K562 (cell line): Measurements from ENCODE around the gene ARHGEF16. TPM values are rescaled to one million over a fixed set of nuclear protein-coding genes. Genes with fewer than 3 reads are reported as not detected.

Source experiments
- ATAC-seq: fragments of 200-7000 bp; cut with Tn5 transposase; 3 replicates; pipeline ENCODE4 v1.9.1; 2020; ENCODE audit warnings: moderate library complexity
- BruUV-seq: library from RNA; stranded (reverse); fragments of 400-500 nt; replicated peaks from 2 replicates; lab custom pipeline; 2021; lab: Mats Ljungman, UMichigan
- CTCF ChIA-PET: fragments of 300-600 bp; formaldehyde crosslinking; extraction: SDS; loops from one replicate; lab custom pipeline; 2021; ENCODE audit warnings: low intra/inter-chr PET ratio; lab: Yijun Ruan, JAX
- POLR2A ChIA-PET: fragments of 300-600, 350-650 bp; sonication (Branson Sonifier 250); formaldehyde crosslinking; extraction: SDS; loops from one replicate; lab custom pipeline; 2021; ENCODE audit warnings: antibody characterized with exemption, inconsistent platforms; lab: Yijun Ruan, JAX
- DNase-seq, 4 experiments: peaks; one replicate each; pipeline versions ENCODE4 v3.0.0 to v3.0.0-alpha.2; 2011 to 2018; ENCODE audit warnings: low spot score in 3 of 4, mixed read lengths in 3 of 4; ENCODE audit errors: extremely low read depth in 1 of 4
- FAIRE-seq: peaks from 2 replicates; lab custom pipeline; 2011; peaks lifted over from hg19 to GRCh38; lab: Jason Lieb, UNC
- H2AFZ ChIP-seq: 2 replicates; pipeline ENCODE4 v1.6.0; 2011; ENCODE audit warnings: low read depth, low read length, control low read depth, inconsistent platforms
- H3K27ac ChIP-seq: fragments of 200-600 bp; 3 replicates; pipeline ENCODE4 v1.8.0; 2011; ENCODE audit warnings: low read depth, mild to moderate bottlenecking, control low read depth, inconsistent platforms, low read length, moderate library complexity, mixed read lengths; ENCODE audit errors: extremely low read depth
- H3K27me3 ChIP-seq, 2 experiments: fragments of 300-600 bp in 1 of 2; 2 replicates in 1 of 2; 3 replicates in 1 of 2; pipeline versions ENCODE4 v1.6.0 to v1.8.0; 2011; ENCODE audit warnings: inconsistent platforms in 2 of 2, low read length in 2 of 2, mild to moderate bottlenecking in 1 of 2, mixed read lengths in 1 of 2, moderate library complexity in 1 of 2; ENCODE audit not compliant: control insufficient read depth in 2 of 2, insufficient read depth in 2 of 2
- H3K36me3 ChIP-seq: fragments of 300-600 bp; 3 replicates; pipeline ENCODE4 v1.8.0; 2011; ENCODE audit warnings: mild to moderate bottlenecking, low read length, inconsistent platforms; ENCODE audit not compliant: control insufficient read depth, insufficient read depth
- H3K4me1 ChIP-seq, 2 experiments: fragments of 200-600 bp in 1 of 2; replicated peaks in 1 of 2; 2 replicates in 1 of 2; 3 replicates in 1 of 2; pipeline versions ENCODE4 v1.5.1 to v1.8.0; 2011; ENCODE audit warnings: inconsistent platforms in 2 of 2, low read length in 2 of 2, mild to moderate bottlenecking in 1 of 2, mixed read lengths in 1 of 2, moderate library complexity in 1 of 2; ENCODE audit not compliant: control insufficient read depth in 2 of 2, insufficient read depth in 2 of 2
- H3K4me2 ChIP-seq: 2 replicates; pipeline ENCODE4 v1.6.1; 2011; ENCODE audit warnings: low read length, control low read depth, inconsistent platforms, mixed read lengths; ENCODE audit not compliant: insufficient read depth
- H3K4me3 ChIP-seq: fragments of 200-600 bp; sonication (generic), shearing (Covaris generic); 2 replicates; pipeline ENCODE4 v1.5.1; 2016; ENCODE audit warnings: control low read depth, inconsistent platforms
- H3K79me2 ChIP-seq: fragments of 200-600 bp; 3 replicates; pipeline ENCODE4 v1.8.0; 2011; ENCODE audit warnings: low read length, inconsistent platforms; ENCODE audit not compliant: control insufficient read depth, insufficient read depth
- H3K9ac ChIP-seq, 2 experiments: 2 replicates each; pipeline versions ENCODE4 v1.6.0 to v1.6.1; 2011; ENCODE audit warnings: low read depth in 2 of 2, low read length in 2 of 2, control low read depth in 1 of 2, inconsistent platforms in 1 of 2, mild to moderate bottlenecking in 1 of 2, mixed read lengths in 1 of 2; ENCODE audit not compliant: insufficient read depth in 1 of 2
- H3K9me1 ChIP-seq: one replicate; pipeline ENCODE4 v1.6.0; 2011; ENCODE audit warnings: inconsistent platforms, mild to moderate bottlenecking, low read length, moderate library complexity; ENCODE audit not compliant: control insufficient read depth, insufficient read depth
- H3K9me3 ChIP-seq: replicated peaks from 2 replicates; pipeline ENCODE4 v1.5.1; 2011; ENCODE audit warnings: low read depth, low read length, inconsistent platforms; ENCODE audit not compliant: control insufficient read depth, insufficient read depth
- H4K20me1 ChIP-seq: replicated peaks from 2 replicates; pipeline ENCODE4 v1.6.1; 2011; ENCODE audit warnings: low read length, inconsistent platforms, mixed read lengths; ENCODE audit not compliant: control insufficient read depth, insufficient read depth
- ASH1L ChIP-seq: fragments of 450-650 bp; IDR thresholded peaks from 2 replicates; pipeline ENCODE4 v1.6.1; 2018; ENCODE audit warnings: borderline replicate concordance, mild to moderate bottlenecking, low read depth; ENCODE audit not compliant: partially characterized antibody
- CAMTA2 ChIP-seq: fragments of 250-450 bp; sonication (Bioruptor Pico); conservative IDR thresholded peaks from 2 replicates; pipeline ENCODE4 v1.5.1; 2022
- CBFA2T2 ChIP-seq: fragments of 450-650 bp; conservative IDR thresholded peaks from 2 replicates; pipeline ENCODE4 v1.6.1; 2017; ENCODE audit warnings: mild to moderate bottlenecking
- CBX8 ChIP-seq: fragments of 200-600 bp; sonication (generic); IDR thresholded peaks from 2 replicates; pipeline ENCODE4 v1.6.1; 2012; ENCODE audit warnings: borderline replicate concordance, mixed run types, low read depth, mild to moderate bottlenecking, moderate library complexity, mixed read lengths, low read length, control low read depth, inconsistent platforms; ENCODE audit not compliant: poor library complexity, severe bottlenecking; ENCODE audit errors: extremely low read depth
- ETV6 ChIP-seq, 3 experiments: fragments of 150-350 bp in 1 of 3; sonication (generic) in 1 of 3; formaldehyde crosslinking in 1 of 3; IDR thresholded peaks; 2 replicates each; pipeline versions ENCODE4 v1.6.1 to v1.8.0; 2014 to 2022; ENCODE audit warnings: borderline replicate concordance in 2 of 3, low read depth in 2 of 3, antibody characterized with exemption in 1 of 3, low read length in 1 of 3, mild to moderate bottlenecking in 1 of 3, missing genetic modification reagents in 1 of 3
- GATAD2B ChIP-seq: fragments of 450-650 bp; IDR thresholded peaks from 2 replicates; pipeline ENCODE4 v1.6.1; 2017; ENCODE audit warnings: mild to moderate bottlenecking, borderline replicate concordance
- GTF2F1 ChIP-seq: IDR thresholded peaks from 2 replicates; pipeline ENCODE4 v1.6.1; 2011; ENCODE audit warnings: low read depth, low read length, improper control_type of control experiment
- HDGF ChIP-seq: fragments of 450-650 bp; IDR thresholded peaks from 2 replicates; pipeline ENCODE4 v1.6.1; 2016
- MCM7 ChIP-seq, 2 experiments: fragments of 450-650 bp; IDR thresholded peaks; 2 replicates each; pipeline ENCODE4 v1.6.1; 2016 to 2018
- POLR2G ChIP-seq: fragments of 200-400 bp; formaldehyde crosslinking; IDR thresholded peaks from 2 replicates; pipeline ENCODE4 v1.6.1; 2017; ENCODE audit warnings: low read depth, mild to moderate bottlenecking, antibody characterized with exemption, low read length, moderate library complexity
- SNRNP70 ChIP-seq: fragments of 200-400 bp; formaldehyde crosslinking; optimal IDR thresholded peaks from 2 replicates; pipeline ENCODE3; 2017; ENCODE audit warnings: low read depth, low read length
- TAF15 ChIP-seq: fragments of 200-400 bp; formaldehyde crosslinking; IDR thresholded peaks from 2 replicates; pipeline ENCODE4 v1.6.1; 2017; ENCODE audit warnings: mild to moderate bottlenecking, low read depth, low read length, moderate library complexity
- ZFPM2 ChIP-seq: fragments of 250-450 bp; sonication (Bioruptor Pico); IDR thresholded peaks from 2 replicates; pipeline ENCODE4 v1.5.1; 2022; ENCODE audit warnings: mild to moderate bottlenecking
- ZNF395 ChIP-seq: fragments of 200-800 bp; sonication (Bioruptor generic); IDR thresholded peaks from 2 replicates; pipeline ENCODE4 v1.6.1; 2017; ENCODE audit warnings: missing genetic modification characterization, missing compliant biosample characterization
- ZNF445 ChIP-seq: fragments of 250-450 bp; sonication (Bioruptor Pico); IDR thresholded peaks from 2 replicates; pipeline ENCODE4 v1.4.0; 2020; ENCODE audit warnings: low read depth, mild to moderate bottlenecking, moderate library complexity
- ZNF696 ChIP-seq: fragments of 250-450 bp; sonication (Bioruptor Pico); conservative IDR thresholded peaks from 2 replicates; pipeline ENCODE4 v1.4.0; 2020; ENCODE audit warnings: mild to moderate bottlenecking, moderate library complexity
- ZNF76 ChIP-seq: fragments of 250-450 bp; sonication (Bioruptor Pico); IDR thresholded peaks from 2 replicates; pipeline ENCODE4 v1.4.0; 2020; ENCODE audit warnings: mild to moderate bottlenecking, moderate library complexity, borderline replicate concordance
- ZNF766 ChIP-seq: fragments of 200-800 bp; sonication (Bioruptor generic); conservative IDR thresholded peaks from 2 replicates; pipeline ENCODE4 v1.6.1; 2016; ENCODE audit warnings: missing genetic modification characterization, missing compliant biosample characterization
- ZNF778 ChIP-seq: fragments of 450-650 bp; formaldehyde crosslinking; IDR thresholded peaks from 2 replicates; pipeline ENCODE4 v1.4.0; 2020; ENCODE audit warnings: mild to moderate bottlenecking, moderate library complexity
- WGBS: fragments of 100-300 bp; shearing (Covaris generic); methylation state at CpG from one replicate; pipeline ENCODE4 v1.1.6; 2016; ENCODE audit warnings: low coverage, mixed read lengths; ENCODE audit not compliant: insufficient coverage; ENCODE audit errors: missing lambda C conversion rate; 5-methylcytosine and 5-hydroxymethylcytosine counted together
- in situ Hi-C: fragments of 300-500 bp; cut with MboI; formaldehyde crosslinking; loops from 4 replicates; pipeline ENCODE4 v1.15.0; 2018; ENCODE audit warnings: inconsistent platforms, mixed read lengths
- intact Hi-C: fragments of 100-400 bp; cut with micrococcal nuclease; formaldehyde crosslinking; loops from 2 replicates; pipeline ENCODE4 v1.14.2; 2022
- polyA plus RNA-seq, 8 experiments: library from polyadenylated mRNA; depleted of rRNA in 4 of 8; stranded (reverse) in 5 of 8; unstranded in 3 of 8; fragments of >200 nt; fragmentation: Nextera tagmentation in 2 of 8; fragmentation: Illumina TruSeq in 1 of 8; extraction: Ambion mirVana in 2 of 8; extraction: Trizol in 1 of 8; gene quantifications; 2 replicates each; pipeline versions ENCODE4 v1.2.1 to v1.2.3, GENCODE V29; 2011 to 2014; ENCODE audit warnings: inconsistent platforms in 1 of 8, missing spikeins in 1 of 8
- total RNA-seq, 7 experiments: library from RNA; depleted of rRNA in 6 of 7; stranded (reverse); fragments of >200 nt in 6 of 7; fragmentation: Illumina TruSeq in 2 of 7; extraction: Trizol in 2 of 7; gene quantifications; 2 replicates each; pipeline versions ENCODE4 v1.2.1 to v1.2.3, GENCODE V29; 2011 to 2021; ENCODE audit warnings: low replicate concordance in 1 of 7
- TF ChIP-seq, protein P1 (sequence below): fragments of 450-650 bp; formaldehyde crosslinking; IDR thresholded peaks from 2 replicates; pipeline ENCODE4 v1.4.0; 2020; ENCODE audit warnings: mild to moderate bottlenecking, moderate library complexity

ARHGEF16 gene
- total and polyA plus RNA-seq, 9 of the 15 experiments (the other 6 are each of a cell fraction or from before 2014, with no cell fraction given) = 0.15 to 1.2 (median 0.49) TPM; not detected in 2

- no peaks in the 10 kb centered on the region for H3K79me2 ChIP-seq
- no peak overlapping the region for H3K27ac ChIP-seq
- no peak overlapping the region for H3K4me3 ChIP-seq
- no peaks in the 10 kb centered on the region for H3K36me3 ChIP-seq
- H3K9me1 ChIP-seq = no peaks in the 10 kb centered on the region
- CTCF ChIA-PET = interaction anchor here (5.5 kb wide), 1 partner anchor 28 kb away, joined by 91 read pairs; the partner anchor contains the start of gene ARHGEF16
- H3K9me3 ChIP-seq = no peaks in the 10 kb centered on the region
- no peak overlapping the region for H3K4me2 ChIP-seq
- FAIRE-seq (no peak), ATAC-seq (no peak)
- intact Hi-C loops = no loop called here
- in situ Hi-C loops = loop anchor here (5.0 kb wide), 1 partner anchor 34 kb away; no protein-coding TSS in a partner anchor
- no peak overlapping the region for H2AFZ ChIP-seq
- H4K20me1 ChIP-seq = peaks cover 19% of the 10 kb centered on the region
- TF ChIP-seq GATAD2B (no peak), ZNF445 (CRISPR knock-in tag) (no peak), ZNF76 (no peak), CAMTA2 (CRISPR knock-in tag) (no peak), POLR2G (no peak), ZNF696 (CRISPR knock-in tag) (no peak), ETV6 (IDR thresholded peaks at IDR 0.05; ENCODE audit: borderline replicate concordance in 1 of 2, low read depth in 2 of 2, low read length in 1 of 2) (no peak), ETV6 (CRISPR knock-in tag; IDR thresholded peaks at IDR 0.05; ENCODE audit: borderline replicate concordance) (no peak), ZNF766 (CRISPR knock-in tag) (no peak), HDGF (no peak), GTF2F1 (no peak), ZNF395 (CRISPR knock-in tag) (no peak), TAF15 (no peak), CBX8 (no peak), ASH1L (no peak), MCM7 (IDR thresholded peaks at IDR 0.05) (no peak), SNRNP70 (no peak), CBFA2T2 (no peak), ZNF778 (CRISPR knock-in tag) (no peak), ZFPM2 (CRISPR knock-in tag) (no peak)
- TF ChIP-seq, protein P1, sequence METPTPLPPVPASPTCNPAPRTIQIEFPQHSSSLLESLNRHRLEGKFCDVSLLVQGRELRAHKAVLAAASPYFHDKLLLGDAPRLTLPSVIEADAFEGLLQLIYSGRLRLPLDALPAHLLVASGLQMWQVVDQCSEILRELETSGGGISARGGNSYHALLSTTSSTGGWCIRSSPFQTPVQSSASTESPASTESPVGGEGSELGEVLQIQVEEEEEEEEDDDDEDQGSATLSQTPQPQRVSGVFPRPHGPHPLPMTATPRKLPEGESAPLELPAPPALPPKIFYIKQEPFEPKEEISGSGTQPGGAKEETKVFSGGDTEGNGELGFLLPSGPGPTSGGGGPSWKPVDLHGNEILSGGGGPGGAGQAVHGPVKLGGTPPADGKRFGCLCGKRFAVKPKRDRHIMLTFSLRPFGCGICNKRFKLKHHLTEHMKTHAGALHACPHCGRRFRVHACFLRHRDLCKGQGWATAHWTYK (CRISPR knock-in tag) = no peak
- TF ChIP-seq, all 486 proteins: peak for 0
- BruUV-seq = no TSS peak
- POLR2A ChIA-PET = interaction anchor here (0.6 to 1.3 kb wide), 4 partner anchors 9 to 47 kb away, joined by 3 to 6 read pairs (median 4); no protein-coding TSS in a partner anchor
- Histone ChIP-seq H3K9ac (no peak overlapping the region), H3K27me3 (peaks cover 10 to 26% of the 10 kb centered on the region in 2 experiments), H3K4me1 (peaks cover 0 to 60% of the 10 kb centered on the region in 2 experiments; a peak in 2 of 5 replicates)
- no peak for DNase-seq
- 3% methylated on average over 15 of the region's 15 CpGs for WGBS
These were observed 26.6 kb downstream of the ARHGEF16 start for GRCh38 chr1:3481046-3481445.
